ENCODE data around the gene TXNRD3. TPM values are rescaled to one million over a fixed set of nuclear protein-coding genes. Genes with fewer than 3 reads are reported as not detected.

Gene TXNRD3
- total and polyA plus RNA-seq, 2 donors (not counting 1 experiment from before 2014, with no cell fraction given) = 5.2 to 8.8 TPM

- Histone ChIP-seq H3K36me3 (ENCODE audit: control insufficient read depth, insufficient read depth, low read length) (peaks cover 2% of the 10 kb centered on the region), H3K4me2 (ENCODE audit: extremely low read depth, insufficient read depth, low read length) (no peak overlapping the region), H3K9me3 (ENCODE audit: control insufficient read depth, insufficient read depth, low read depth, low read length) (no peaks in the 10 kb centered on the region), H3K79me2 (ENCODE audit: control insufficient read depth, insufficient read depth, low read length) (no peaks in the 10 kb centered on the region), H4K20me1 (ENCODE audit: control insufficient read depth, extremely low read depth, insufficient read depth, low read length) (no peaks in the 10 kb centered on the region), H3K4me1 (ENCODE audit: control insufficient read depth, extremely low read depth, insufficient read depth, low read length) (peaks cover 2% of the 10 kb centered on the region), H3K4me3 (replicated peaks in 1 of 4; ENCODE audit: control extremely low read depth in 1 of 4, insufficient read depth in 1 of 4, low read depth in 3 of 4, low read length in 4 of 4) (no peak overlapping the region), H3K27me3 (ENCODE audit: control insufficient read depth, insufficient read depth, low read length) (no peaks in the 10 kb centered on the region), H3K9ac (ENCODE audit: insufficient read depth, low read length) (no peak overlapping the region), H2AFZ (ENCODE audit: low read length) (no peak overlapping the region), H3K27ac (ENCODE audit: insufficient read depth, low read length) (no peak overlapping the region)
- TF ChIP-seq CTCF (conservative IDR thresholded peaks at IDR 0.05 in 1 of 2, IDR thresholded peaks at IDR 0.05 in 1 of 2; ENCODE audit: low read depth in 1 of 2, low read length in 2 of 2) (no peak), EZH2 (IDR thresholded peaks at IDR 0.05; ENCODE audit: low read length, missing control alignments) (no peak)
- DNase-seq (ENCODE audit: low read depth in 2 of 2) = no peak
Measured at GRCh38 chr3:126609909-126610308, 45.0 kb downstream of the TXNRD3 start.

GRCh38 chr3:126607214-126607908 lies 47.6 kb downstream of the TXNRD3 start:
- H3K9me3 ChIP-seq (ENCODE audit: control insufficient read depth, insufficient read depth, low read depth, low read length) = no peaks in the 10 kb centered on the region
- peaks cover 2% of the 10 kb centered on the region for H3K4me1 ChIP-seq (ENCODE audit: control insufficient read depth, extremely low read depth, insufficient read depth, low read length)
- peak; percentile 51 to 81 for DNase-seq (ENCODE audit: low read depth in 2 of 2)
- H3K9ac ChIP-seq (ENCODE audit: insufficient read depth, low read length) = no peak overlapping the region
- H3K79me2 ChIP-seq (ENCODE audit: control insufficient read depth, insufficient read depth, low read length) = no peaks in the 10 kb centered on the region
- no peak overlapping the region for H3K4me3 ChIP-seq (replicated peaks in 1 of 4; ENCODE audit: control extremely low read depth in 1 of 4, insufficient read depth in 1 of 4, low read depth in 3 of 4, low read length in 4 of 4)
- H3K27me3 ChIP-seq (ENCODE audit: control insufficient read depth, insufficient read depth, low read length) = no peaks in the 10 kb centered on the region
- no peaks in the 10 kb centered on the region for H4K20me1 ChIP-seq (ENCODE audit: control insufficient read depth, extremely low read depth, insufficient read depth, low read length)
- peaks cover 2% of the 10 kb centered on the region for H3K36me3 ChIP-seq (ENCODE audit: control insufficient read depth, insufficient read depth, low read length)
- H3K4me2 ChIP-seq (ENCODE audit: extremely low read depth, insufficient read depth, low read length) = no peak overlapping the region
- TF ChIP-seq EZH2 (IDR thresholded peaks at IDR 0.05; ENCODE audit: low read length, missing control alignments) = no peak
- no peak for TF ChIP-seq CTCF (conservative IDR thresholded peaks at IDR 0.05 in 1 of 2, IDR thresholded peaks at IDR 0.05 in 1 of 2; ENCODE audit: low read depth in 1 of 2, low read length in 2 of 2)
- H2AFZ ChIP-seq (ENCODE audit: low read length) = no peak overlapping the region
- H3K27ac ChIP-seq (ENCODE audit: insufficient read depth, low read length) = no peak overlapping the region

DNA sequence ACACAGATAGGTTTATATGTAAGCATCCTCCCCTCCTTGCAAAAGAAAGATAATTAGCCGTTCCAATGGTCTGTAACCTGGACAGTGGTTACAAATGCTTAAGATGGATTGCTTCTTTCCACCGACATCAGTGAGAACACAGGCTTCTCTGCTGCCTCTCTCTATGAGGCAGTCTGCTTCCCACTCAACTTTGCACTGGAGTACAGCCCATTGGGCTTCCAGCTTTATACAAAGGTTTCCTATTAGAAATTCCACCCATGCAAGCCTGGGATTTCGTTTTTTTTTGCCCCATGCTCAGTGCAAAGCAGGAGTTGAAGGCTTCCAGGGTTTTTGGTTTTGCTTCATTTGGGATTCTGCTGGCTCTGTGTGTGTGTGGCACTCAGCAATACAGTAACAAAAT lies 48.9 kb downstream of the TXNRD3 start:
- H3K36me3 ChIP-seq (ENCODE audit: control insufficient read depth, insufficient read depth, low read length) = peaks cover 2% of the 10 kb centered on the region
- no peak overlapping the region for H2AFZ ChIP-seq (ENCODE audit: low read length)
- no peaks in the 10 kb centered on the region for H3K9me3 ChIP-seq (ENCODE audit: control insufficient read depth, insufficient read depth, low read depth, low read length)
- H3K4me3 ChIP-seq (replicated peaks in 1 of 4; ENCODE audit: control extremely low read depth in 1 of 4, insufficient read depth in 1 of 4, low read depth in 3 of 4, low read length in 4 of 4) = no peak overlapping the region
- no peak overlapping the region for H3K4me2 ChIP-seq (ENCODE audit: extremely low read depth, insufficient read depth, low read length)
- no peaks in the 10 kb centered on the region for H4K20me1 ChIP-seq (ENCODE audit: control insufficient read depth, extremely low read depth, insufficient read depth, low read length)
- peak in 1 of 2 donors; percentile 10 for DNase-seq (ENCODE audit: low read depth in 2 of 2)
- TF ChIP-seq EZH2 (IDR thresholded peaks at IDR 0.05; ENCODE audit: low read length, missing control alignments) (no peak), CTCF (conservative IDR thresholded peaks at IDR 0.05 in 1 of 2, IDR thresholded peaks at IDR 0.05 in 1 of 2; ENCODE audit: low read depth in 1 of 2, low read length in 2 of 2) (no peak)
- H3K9ac ChIP-seq (ENCODE audit: insufficient read depth, low read length) = no peak overlapping the region
- no peaks in the 10 kb centered on the region for H3K79me2 ChIP-seq (ENCODE audit: control insufficient read depth, insufficient read depth, low read length)
- peaks cover 2% of the 10 kb centered on the region for H3K4me1 ChIP-seq (ENCODE audit: control insufficient read depth, extremely low read depth, insufficient read depth, low read length)
- H3K27me3 ChIP-seq (ENCODE audit: control insufficient read depth, insufficient read depth, low read length) = no peaks in the 10 kb centered on the region
- no peak overlapping the region for H3K27ac ChIP-seq (ENCODE audit: insufficient read depth, low read length)

Measured in fibroblast of lung (primary cell).